ENCODE results near the gene NAA40. TPM values are rescaled to one million over a fixed set of nuclear protein-coding genes. Genes with fewer than 3 reads are reported as not detected.

Gene NAA40
- total and polyA plus RNA-seq, 2 of the 4 experiments (the other 2 are of a cell fraction) = 15.2 to 24.7 TPM

GRCh38 chr11:63920939-63921417 is 17.8 kb upstream of the NAA40 start:
- no peak overlapping the region for H3K27ac ChIP-seq (ENCODE audit: insufficient read depth, low read length)
- no peak overlapping the region for H3K18ac ChIP-seq (ENCODE audit: low read depth, low read length)
- intact Hi-C loops (cut with micrococcal nuclease) (no loop called here), in situ Hi-C loops (cut with MboI; ENCODE audit: low sequenced_read_pairs) (no loop called here), dilution Hi-C loops (cut with HindIII; ENCODE audit: low sequenced_read_pairs, unreplicated experiment) (no loop called here)
- 0 out of 2 replicates have a peak, but pooled peaks cover 2% of the 10 kb centered on the region for H3K9me3 ChIP-seq (ENCODE audit: control insufficient read depth, insufficient read depth, low read length)
- peaks cover 6% of the 10 kb centered on the region for H3K9me1 ChIP-seq (ENCODE audit: insufficient read depth, low read length)
- H4K20me1 ChIP-seq (ENCODE audit: insufficient read depth, low read length) = no peaks in the 10 kb centered on the region
- ATAC-seq (ENCODE audit: low read depth) (no peak), DNase-seq (no peak)
- WGBS, 2 experiments (ENCODE audit: extremely low coverage in 2 of 2, insufficient read length in 1 of 2) = 40% methylated on average over 1 of the region's 14 CpGs; no CpG with 5 or more reads in 1 of the 2 experiments
- H3K4me2 ChIP-seq (ENCODE audit: low read depth, low read length) = no peak overlapping the region
- H4K5ac ChIP-seq (ENCODE audit: low read depth, low read length) = no peak overlapping the region
- no peak overlapping the region for H2BK20ac ChIP-seq (ENCODE audit: low read depth, low read length)
- H3K4me1 ChIP-seq (ENCODE audit: control insufficient read depth, insufficient read depth, low read length) = peaks cover 28% of the 10 kb centered on the region
- no peak overlapping the region for H2BK5ac ChIP-seq (ENCODE audit: low read depth, low read length, poor library complexity, severe bottlenecking)
- no peaks in the 10 kb centered on the region for H3K36me3 ChIP-seq (ENCODE audit: control insufficient read depth, insufficient read depth, low read length)
- H3K4ac ChIP-seq (ENCODE audit: low read depth, low read length) = no peak overlapping the region
- no peak overlapping the region for H3K9ac ChIP-seq (ENCODE audit: low read depth, low read length)
- no peak overlapping the region; the same call in 1 of the 2 replicates for H2AK5ac ChIP-seq (ENCODE audit: low read depth, low read length)
- no peak overlapping the region for H2BK120ac ChIP-seq (ENCODE audit: low read depth, low read length)
- no peak overlapping the region for H3K56ac ChIP-seq (ENCODE audit: extremely low read depth, insufficient read depth, low read length)
- no peak overlapping the region for H3K4me3 ChIP-seq (ENCODE audit: insufficient read depth, low read depth, low read length)
- peak overlapping the region; percentile 80 for H2AFZ ChIP-seq (replicated peaks; ENCODE audit: low read length, poor library complexity)
- BruUV-seq (replicated peaks) = no TSS peak
- H3K23ac ChIP-seq (ENCODE audit: low read depth, low read length) = no peak overlapping the region
- peaks cover 0 to 4% of the 10 kb centered on the region in 2 experiments; a peak in 1 of 4 replicates for H3K79me1 ChIP-seq (ENCODE audit: low read depth in 1 of 2, low read length in 2 of 2)
- no peak overlapping the region for H3K14ac ChIP-seq (replicated peaks; ENCODE audit: low read depth, low read length)
- no peak overlapping the region for H4K8ac ChIP-seq (ENCODE audit: low read depth in 2 of 2, low read length in 2 of 2)
- H2BK15ac ChIP-seq (ENCODE audit: low read depth, low read length) = no peak overlapping the region
- POLR2A ChIA-PET (ENCODE audit: unreplicated experiment) = no interaction called here
- TF ChIP-seq CEBPB (IDR thresholded peaks at IDR 0.05; ENCODE audit: low read depth, low read length) = no peak
- TF ChIP-seq SMC3 (IDR thresholded peaks at IDR 0.05; ENCODE audit: low read depth, low read length) = peak; percentile 28; the same call in 1 of the 2 replicates
- TF ChIP-seq BHLHE40 (IDR thresholded peaks at IDR 0.05; ENCODE audit: low read depth, low read length) = no peak
- peak; percentile 42 for TF ChIP-seq CTCF (conservative IDR thresholded peaks at IDR 0.05; ENCODE audit: low read depth, low read length)
- no peak for TF ChIP-seq FOS (IDR thresholded peaks at IDR 0.05; ENCODE audit: low read depth, low read length)
- peak; percentile 34 for TF ChIP-seq RAD21 (IDR thresholded peaks at IDR 0.05; ENCODE audit: low read length)
- H4K91ac ChIP-seq (ENCODE audit: insufficient read depth, low read depth, low read length) = no peak overlapping the region
- H2AK9ac ChIP-seq (replicated peaks; ENCODE audit: low read depth, low read length, poor library complexity) = no peak overlapping the region
- CTCF ChIA-PET = no interaction called here
- peaks cover 12% of the 10 kb centered on the region; the same call in 1 of the 2 replicates for H3K27me3 ChIP-seq (ENCODE audit: control insufficient read depth, insufficient read depth, low read length)
